Calu3 (cell line): ENCODE measurements around the gene SSUH2. TPM values are rescaled to one million over a fixed set of nuclear protein-coding genes. Genes with fewer than 3 reads are reported as not detected.
"Not testable (repeated sequence)": the region's sequence is repeated elsewhere in the genome, so short reads cannot be mapped to it uniquely, and the experiment has no call there.

Experiments
- Bru-seq: library from RNA; stranded (reverse); fragments of 400-500 nt; gene quantifications from one replicate; lab custom pipeline; 2021; lab: Mats Ljungman, UMichigan
- BruChase-seq, 2 experiments: library from RNA; stranded (reverse); fragments of 400-500 nt; gene quantifications; one replicate each; lab custom pipeline; 2021; lab: Mats Ljungman, UMichigan
- BruUV-seq: library from RNA; stranded (reverse); fragments of 400-500 nt; replicated peaks from 2 replicates; lab custom pipeline; 2021; lab: Mats Ljungman, UMichigan
- CTCF ChIA-PET: fragments of 300-600 bp; sonication (Branson Sonifier 250); formaldehyde crosslinking; loops from one replicate; lab custom pipeline; 2022; ENCODE audit warnings: antibody characterized with exemption; lab: Charles Lee
- DNase-seq: peaks from one replicate; pipeline ENCODE4 v3.0.0; 2022
- H3K27ac Mint-ChIP-seq: one replicate; pipeline ENCODE4 v1.8.0; 2022; ENCODE audit warnings: mixed read lengths; ENCODE audit not compliant: unreplicated experiment
- H3K27me3 Mint-ChIP-seq: one replicate; pipeline ENCODE4 v1.8.0; 2022; ENCODE audit warnings: mixed read lengths; ENCODE audit not compliant: unreplicated experiment
- H3K36me3 Mint-ChIP-seq: one replicate; pipeline ENCODE4 v1.8.0; 2022; ENCODE audit warnings: mild to moderate bottlenecking, moderate library complexity, mixed read lengths; ENCODE audit not compliant: insufficient read depth, unreplicated experiment
- H3K4me1 Mint-ChIP-seq: one replicate; pipeline ENCODE4 v1.8.0; 2022; ENCODE audit warnings: mild to moderate bottlenecking, low read depth, mixed read lengths; ENCODE audit not compliant: unreplicated experiment
- H3K4me3 Mint-ChIP-seq: one replicate; pipeline ENCODE4 v1.8.0; 2022; ENCODE audit warnings: mild to moderate bottlenecking, low read depth, moderate library complexity, mixed read lengths; ENCODE audit not compliant: unreplicated experiment
- H3K9me3 Mint-ChIP-seq: one replicate; pipeline ENCODE4 v1.8.0; 2022; ENCODE audit warnings: low read depth, mixed read lengths; ENCODE audit not compliant: unreplicated experiment
- intact Hi-C: fragments of 100-400 bp; cut with micrococcal nuclease; formaldehyde crosslinking; loops from one replicate; pipeline ENCODE4 v1.10.0; 2022; ENCODE audit not compliant: unreplicated experiment
- long read RNA-seq: library from polyadenylated mRNA; stranded (forward); transcript quantifications from one replicate; pipeline ENCODE4 v2.0.0, GENCODE V29; 2022
- total RNA-seq: library from RNA; stranded (reverse); gene quantifications from 2 replicates; pipeline ENCODE4 v1.2.3, GENCODE V29; 2022
- TF ChIP-seq, protein P1 (sequence below): fragments of 200-600 bp; IDR thresholded peaks from one replicate; pipeline ENCODE4 v1.8.0; 2022; ENCODE audit warnings: antibody characterized with exemption; ENCODE audit not compliant: unreplicated experiment

The SSUH2 gene
- total RNA-seq (0.54 TPM in 1 of 2 replicates, not detected in the other), Bru-seq, nascent RNA (percentile 19 among the genes with signal in this experiment), BruChase-seq, experiment 1, labeled RNA remaining after a 6-hour chase (percentile 32 among the genes with signal in this experiment), BruChase-seq, experiment 2, labeled RNA remaining after a 2-hour chase (percentile 22 among the genes with signal in this experiment)
- long read RNA-seq: 0 reads

GRCh38 chr3:8644748-8645390, at the start of gene SSUH2:
Gene SSUH2 (minus strand): TSS chr3:8644798. CDS start chr3:8644758, 40 bp downstream.
- Mint-ChIP-seq H3K9me3 (no peaks in the 10 kb centered on the region), H3K36me3 (no peaks in the 10 kb centered on the region), H3K4me1 (peaks cover 22% of the 10 kb centered on the region), H3K27me3 (peaks cover 6% of the 10 kb centered on the region), H3K4me3 (no peak within 1 kb of the TSS), H3K27ac (no peak within 1 kb of the TSS)
- no peak for DNase-seq
- TF ChIP-seq, protein P1, sequence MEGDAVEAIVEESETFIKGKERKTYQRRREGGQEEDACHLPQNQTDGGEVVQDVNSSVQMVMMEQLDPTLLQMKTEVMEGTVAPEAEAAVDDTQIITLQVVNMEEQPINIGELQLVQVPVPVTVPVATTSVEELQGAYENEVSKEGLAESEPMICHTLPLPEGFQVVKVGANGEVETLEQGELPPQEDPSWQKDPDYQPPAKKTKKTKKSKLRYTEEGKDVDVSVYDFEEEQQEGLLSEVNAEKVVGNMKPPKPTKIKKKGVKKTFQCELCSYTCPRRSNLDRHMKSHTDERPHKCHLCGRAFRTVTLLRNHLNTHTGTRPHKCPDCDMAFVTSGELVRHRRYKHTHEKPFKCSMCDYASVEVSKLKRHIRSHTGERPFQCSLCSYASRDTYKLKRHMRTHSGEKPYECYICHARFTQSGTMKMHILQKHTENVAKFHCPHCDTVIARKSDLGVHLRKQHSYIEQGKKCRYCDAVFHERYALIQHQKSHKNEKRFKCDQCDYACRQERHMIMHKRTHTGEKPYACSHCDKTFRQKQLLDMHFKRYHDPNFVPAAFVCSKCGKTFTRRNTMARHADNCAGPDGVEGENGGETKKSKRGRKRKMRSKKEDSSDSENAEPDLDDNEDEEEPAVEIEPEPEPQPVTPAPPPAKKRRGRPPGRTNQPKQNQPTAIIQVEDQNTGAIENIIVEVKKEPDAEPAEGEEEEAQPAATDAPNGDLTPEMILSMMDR: no peak
- CTCF ChIA-PET: interaction anchor here (1.2 kb wide), 1 partner anchor 20 kb away, joined by 4 read pairs; no protein-coding TSS in a partner anchor
- BruUV-seq: no TSS peak
- intact Hi-C loops: no loop called here

DNA sequence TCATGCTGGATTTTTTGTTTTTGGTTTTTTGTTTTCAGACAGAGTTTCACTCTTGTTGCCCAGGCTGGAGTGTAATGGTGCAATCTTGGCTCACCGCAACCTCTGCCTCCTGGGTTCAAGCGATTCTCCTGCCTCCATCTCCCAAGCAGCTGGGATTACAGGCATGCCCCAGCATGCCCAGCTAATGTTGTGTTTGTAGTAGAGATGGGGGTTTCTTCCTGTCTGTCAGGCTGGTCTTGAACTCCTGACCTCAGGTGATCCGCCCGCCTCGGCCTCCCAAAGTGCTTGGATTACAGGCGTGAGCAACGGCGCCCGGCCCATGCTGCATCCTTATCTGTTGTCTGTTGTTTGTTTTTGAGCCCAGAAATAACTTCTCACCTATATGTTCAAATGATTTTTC, 46.7 kb upstream of the SSUH2 start:
- H3K4me1 Mint-ChIP-seq: not testable (repeated sequence)

DNA sequence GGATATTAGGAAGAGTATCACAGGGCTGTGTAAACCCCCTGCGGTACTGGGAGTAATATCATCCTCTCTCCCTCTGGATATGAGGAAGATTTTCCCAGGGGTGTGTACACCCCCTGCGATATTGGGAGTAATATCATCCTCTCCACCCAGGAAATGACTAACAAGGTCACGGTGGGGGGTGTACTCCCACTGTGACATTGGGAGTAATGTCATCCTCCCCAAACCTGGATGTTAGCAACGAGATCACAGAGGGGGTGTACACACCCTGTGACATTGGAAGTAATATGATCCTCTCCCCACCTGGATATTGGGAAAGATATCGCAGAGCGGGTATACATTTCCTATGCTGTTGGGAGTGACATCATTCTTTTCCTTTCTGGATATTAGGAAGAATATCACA, 40.4 kb upstream of the SSUH2 start:
- not testable (repeated sequence) for H3K36me3 Mint-ChIP-seq, DNase-seq
- intact Hi-C loops: loop anchor here (5.0 kb wide), 1 partner anchor 82 kb away; the partner anchor contains the start of gene OXTR

More for the DNA sequence above, 46.7 kb upstream of the SSUH2 start:
- H3K27ac Mint-ChIP-seq, CTCF ChIA-PET, H3K36me3 Mint-ChIP-seq, H3K4me3 Mint-ChIP-seq, BruUV-seq, H3K9me3 Mint-ChIP-seq, DNase-seq, intact Hi-C loops: not testable (repeated sequence)
- H3K27me3 Mint-ChIP-seq: peaks cover 13% of the 10 kb centered on the region

DNA sequence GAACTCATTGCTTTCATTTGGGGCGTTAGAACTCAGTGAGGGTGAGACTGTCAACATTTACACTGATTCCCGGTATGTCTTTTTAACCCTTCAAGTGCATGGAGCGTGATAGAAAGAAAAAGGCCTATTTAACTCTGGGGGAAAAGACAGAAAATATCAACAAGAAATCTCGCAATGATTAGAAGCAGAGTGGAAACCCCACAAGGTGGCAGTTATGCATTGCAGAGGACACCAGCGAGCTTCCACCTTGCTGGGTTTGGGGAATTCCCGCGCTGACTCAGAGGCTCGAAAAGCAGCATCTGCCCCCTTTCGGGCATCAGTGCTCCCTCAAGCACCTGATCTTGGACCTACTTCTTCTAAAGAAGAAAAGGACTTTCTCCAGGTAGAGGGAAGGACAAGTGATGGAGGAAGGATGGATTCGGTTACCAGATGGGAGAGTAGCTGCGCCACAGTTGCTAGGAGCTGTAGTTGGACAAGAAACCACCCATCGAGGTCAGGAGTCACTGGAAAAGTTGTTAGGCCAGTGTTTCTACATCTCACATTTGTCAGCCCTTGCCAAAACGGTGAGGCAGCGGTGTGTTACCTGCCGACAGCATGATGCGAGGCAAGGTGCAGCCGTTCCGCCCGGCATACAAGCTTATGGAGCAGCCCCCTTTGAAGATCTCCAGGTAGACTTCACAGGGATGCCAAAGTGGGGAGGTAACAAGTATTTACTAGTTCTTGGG, 38.4 kb upstream of the SSUH2 start:
- intact Hi-C loops: loop anchor here (5.0 kb wide), 1 partner anchor 84 kb away; the partner anchor contains the start of gene OXTR
- H3K27ac Mint-ChIP-seq, H3K36me3 Mint-ChIP-seq, BruUV-seq, H3K9me3 Mint-ChIP-seq, H3K27me3 Mint-ChIP-seq, H3K4me3 Mint-ChIP-seq: not testable (repeated sequence)
- peaks cover 24% of the 10 kb centered on the region for H3K4me1 Mint-ChIP-seq
- TF ChIP-seq, protein P1: peak; percentile 38
- CTCF ChIA-PET: interaction anchor here (1.1 to 1.3 kb wide), 2 partner anchors 20 to 86 kb away, joined by 6 to 9 read pairs; partner anchors contain the start of gene OXTR
- peak; percentile 58 for DNase-seq

More for the DNA sequence above, 40.4 kb upstream of the SSUH2 start:
- H3K9me3 Mint-ChIP-seq, CTCF ChIA-PET, H3K4me3 Mint-ChIP-seq, H3K27me3 Mint-ChIP-seq, BruUV-seq, H3K27ac Mint-ChIP-seq: not testable (repeated sequence)
- peaks cover 18% of the 10 kb centered on the region for H3K4me1 Mint-ChIP-seq

DNA sequence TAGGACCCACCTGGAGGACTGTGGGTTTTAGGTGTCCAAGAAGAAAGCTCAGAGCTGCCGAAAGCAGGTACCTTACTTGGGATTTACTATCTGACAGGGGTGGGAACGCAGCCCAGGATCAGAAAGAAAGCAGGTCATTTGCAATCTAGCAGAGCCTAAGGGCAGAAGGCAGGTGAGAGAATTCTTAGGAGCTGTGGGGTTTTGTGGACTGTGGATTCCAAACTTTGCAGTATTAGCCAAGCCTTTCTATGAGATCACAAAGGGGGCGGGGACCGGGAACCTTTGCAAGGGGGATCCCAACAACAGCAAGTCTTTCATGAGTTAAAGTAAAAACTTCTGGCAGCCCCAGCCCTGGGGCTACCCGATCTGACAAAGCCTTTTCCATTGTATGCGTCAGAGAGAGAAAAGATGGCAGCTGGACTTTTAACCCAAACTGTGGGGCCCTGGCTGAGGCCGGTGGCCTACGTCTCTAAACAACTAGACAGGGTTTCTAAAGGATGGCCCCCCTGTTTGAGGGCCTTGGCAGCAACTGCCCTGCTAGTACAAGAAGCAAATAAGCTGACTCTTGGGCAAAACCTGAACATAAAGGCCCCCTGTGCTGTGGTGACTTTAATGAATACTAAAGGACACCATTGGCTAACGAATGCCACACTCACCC, 37.4 kb upstream of the SSUH2 start:
- H3K27me3 Mint-ChIP-seq, H3K4me3 Mint-ChIP-seq, BruUV-seq, DNase-seq, H3K9me3 Mint-ChIP-seq, H3K27ac Mint-ChIP-seq, H3K36me3 Mint-ChIP-seq: not testable (repeated sequence)
- H3K4me1 Mint-ChIP-seq: peaks cover 24% of the 10 kb centered on the region
- intact Hi-C loops: loop anchor here (5.0 kb wide), 1 partner anchor 85 kb away; the partner anchor contains the start of gene OXTR
- CTCF ChIA-PET: interaction anchor here (1.3 kb wide), 1 partner anchor 19 kb away, joined by 9 read pairs; no protein-coding TSS in a partner anchor
